Adrenal gland (tissue), 5 donors: ENCODE data around the gene ITPRIP.

Experiments
- POLR2A ChIP-seq, 2 donors: fragments of 450-650 bp; IDR thresholded peaks; one replicate each; pipeline ENCODE4 v1.6.1; 2017; ENCODE audit warnings: antibody characterized with exemption in 2 of 2, mild to moderate bottlenecking in 2 of 2, moderate library complexity in 1 of 2
- TF ChIP-seq, protein P1 (sequence below), 6 experiments: fragments of 450-650 bp in 4 of 6; fragments of 200-600 bp in 2 of 6; sonication (generic) in 1 of 6; IDR thresholded peaks; 1 replicate in 5 of 6; 2 replicates in 1 of 6; pipeline versions ENCODE4 v1.5.1 to v1.8.0; 2016 to 2021; ENCODE audit warnings: antibody characterized with exemption in 6 of 6, mild to moderate bottlenecking in 2 of 6, moderate library complexity in 1 of 6
- donor health status: DM: no; HTN: no; CAD: no.

DNA sequence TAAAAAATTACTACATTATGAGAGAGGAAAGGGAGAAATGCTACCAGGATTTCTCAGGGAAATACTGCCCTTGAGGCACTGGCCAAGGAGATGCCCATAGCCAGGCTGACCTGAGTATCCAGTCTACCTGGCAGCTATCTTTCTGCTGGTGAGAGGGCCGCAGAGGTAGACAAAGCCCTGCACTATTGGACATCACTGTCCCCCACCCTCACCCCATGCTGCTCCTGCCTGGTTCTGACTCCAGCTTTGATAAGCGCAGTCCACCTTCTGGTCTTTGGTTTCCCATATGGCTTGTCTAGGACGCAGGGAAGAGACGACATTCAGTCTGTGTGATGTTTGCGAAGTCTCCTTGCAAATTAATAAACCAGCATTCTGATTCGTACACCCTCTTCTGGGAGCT is 3.7 kb downstream of the ITPRIP start:
- TF ChIP-seq, protein P1, sequence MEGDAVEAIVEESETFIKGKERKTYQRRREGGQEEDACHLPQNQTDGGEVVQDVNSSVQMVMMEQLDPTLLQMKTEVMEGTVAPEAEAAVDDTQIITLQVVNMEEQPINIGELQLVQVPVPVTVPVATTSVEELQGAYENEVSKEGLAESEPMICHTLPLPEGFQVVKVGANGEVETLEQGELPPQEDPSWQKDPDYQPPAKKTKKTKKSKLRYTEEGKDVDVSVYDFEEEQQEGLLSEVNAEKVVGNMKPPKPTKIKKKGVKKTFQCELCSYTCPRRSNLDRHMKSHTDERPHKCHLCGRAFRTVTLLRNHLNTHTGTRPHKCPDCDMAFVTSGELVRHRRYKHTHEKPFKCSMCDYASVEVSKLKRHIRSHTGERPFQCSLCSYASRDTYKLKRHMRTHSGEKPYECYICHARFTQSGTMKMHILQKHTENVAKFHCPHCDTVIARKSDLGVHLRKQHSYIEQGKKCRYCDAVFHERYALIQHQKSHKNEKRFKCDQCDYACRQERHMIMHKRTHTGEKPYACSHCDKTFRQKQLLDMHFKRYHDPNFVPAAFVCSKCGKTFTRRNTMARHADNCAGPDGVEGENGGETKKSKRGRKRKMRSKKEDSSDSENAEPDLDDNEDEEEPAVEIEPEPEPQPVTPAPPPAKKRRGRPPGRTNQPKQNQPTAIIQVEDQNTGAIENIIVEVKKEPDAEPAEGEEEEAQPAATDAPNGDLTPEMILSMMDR (IDR thresholded peaks at IDR 0.05), result no peak
- no peak for TF ChIP-seq POLR2A (IDR thresholded peaks at IDR 0.05)
